Mammary epithelial cell (primary cell): ENCODE results near the gene PHOX2A.

ENCODE experiments used
- EZH2 ChIP-seq: IDR thresholded peaks from 2 replicates; pipeline ENCODE4 v1.6.1; 2012; ENCODE audit warnings: low read length, inconsistent platforms, borderline replicate concordance
- TF ChIP-seq, protein P1 (sequence below), 2 donors: IDR thresholded peaks in 1 of 2; conservative IDR thresholded peaks in 1 of 2; 2 replicates each; pipeline ENCODE4 v1.5.1; 2011 to 2012; ENCODE audit warnings: inconsistent platforms in 2 of 2, low read length in 2 of 2, mild to moderate bottlenecking in 2 of 2, control low read depth in 1 of 2, low read depth in 1 of 2; ENCODE audit not compliant: insufficient read depth in 1 of 2; ENCODE audit errors: extremely low read depth in 1 of 2

DNA sequence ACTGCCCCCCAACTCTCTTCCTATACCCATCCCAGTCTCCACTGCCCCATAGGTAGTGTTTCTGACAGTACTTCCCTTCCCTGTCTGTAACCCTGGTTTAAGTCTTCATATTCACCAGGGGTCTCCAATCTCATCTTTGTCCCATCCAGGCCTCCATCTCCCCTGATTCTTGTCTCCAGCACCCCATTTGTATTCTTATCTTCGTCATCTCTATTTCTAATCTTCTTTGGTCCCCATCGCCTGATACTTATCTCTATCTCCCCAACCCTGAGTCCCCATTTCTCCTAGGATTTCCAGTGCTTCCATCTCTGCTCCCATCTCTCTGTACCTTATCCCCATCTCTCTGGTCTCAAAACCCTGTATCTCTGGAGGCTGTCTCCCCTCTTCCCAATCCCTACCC, 1.8 kb downstream of the PHOX2A start:
- TF ChIP-seq, protein P1, sequence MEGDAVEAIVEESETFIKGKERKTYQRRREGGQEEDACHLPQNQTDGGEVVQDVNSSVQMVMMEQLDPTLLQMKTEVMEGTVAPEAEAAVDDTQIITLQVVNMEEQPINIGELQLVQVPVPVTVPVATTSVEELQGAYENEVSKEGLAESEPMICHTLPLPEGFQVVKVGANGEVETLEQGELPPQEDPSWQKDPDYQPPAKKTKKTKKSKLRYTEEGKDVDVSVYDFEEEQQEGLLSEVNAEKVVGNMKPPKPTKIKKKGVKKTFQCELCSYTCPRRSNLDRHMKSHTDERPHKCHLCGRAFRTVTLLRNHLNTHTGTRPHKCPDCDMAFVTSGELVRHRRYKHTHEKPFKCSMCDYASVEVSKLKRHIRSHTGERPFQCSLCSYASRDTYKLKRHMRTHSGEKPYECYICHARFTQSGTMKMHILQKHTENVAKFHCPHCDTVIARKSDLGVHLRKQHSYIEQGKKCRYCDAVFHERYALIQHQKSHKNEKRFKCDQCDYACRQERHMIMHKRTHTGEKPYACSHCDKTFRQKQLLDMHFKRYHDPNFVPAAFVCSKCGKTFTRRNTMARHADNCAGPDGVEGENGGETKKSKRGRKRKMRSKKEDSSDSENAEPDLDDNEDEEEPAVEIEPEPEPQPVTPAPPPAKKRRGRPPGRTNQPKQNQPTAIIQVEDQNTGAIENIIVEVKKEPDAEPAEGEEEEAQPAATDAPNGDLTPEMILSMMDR (conservative IDR thresholded peaks at IDR 0.05 in 1 of 2, IDR thresholded peaks at IDR 0.05 in 1 of 2; ENCODE audit: extremely low read depth in 1 of 2, insufficient read depth in 1 of 2, low read depth in 1 of 2, low read length in 2 of 2) = no peak
- no peak for TF ChIP-seq EZH2
